Measurements from ENCODE around the gene AGO1.

- TF ChIP-seq MAX (IDR thresholded peaks at IDR 0.05) (peak; percentile 85), MED1 (CRISPR knock-in tag; IDR thresholded peaks at IDR 0.05) (no peak), CTCF (CRISPR knock-in tag; IDR thresholded peaks at IDR 0.05) (no peak), RXRA (CRISPR knock-in tag; IDR thresholded peaks at IDR 0.05) (peak; percentile 15; the same call in 1 of the 2 replicates), RARA (CRISPR knock-in tag; IDR thresholded peaks at IDR 0.05) (0 out of 2 replicates have a peak, but pooled peaks have one; percentile 7), POLR2A (IDR thresholded peaks at IDR 0.05; ENCODE audit: insufficient read depth in 1 of 2, low read depth in 2 of 2, low read length in 2 of 2) (peak; percentile 82 to 84), ZBTB21 (CRISPR knock-in tag; IDR thresholded peaks at IDR 0.05) (no peak), MYC (CRISPR knock-in tag; IDR thresholded peaks at IDR 0.05; ENCODE audit: borderline replicate concordance) (peak; percentile 14; the same call in 1 of the 2 replicates), SMC3 (IDR thresholded peaks at IDR 0.05; ENCODE audit: low read length) (no peak)
Measured at GRCh38 chr1:35930593-35931445, 47.8 kb downstream of the AGO1 start, which contains the start of gene AGO3.
